Activated CD8-positive, alpha-beta T cell treated with anti-CD3 and anti-CD28 coated beads for 36 hours (primary cell): ENCODE data around the gene AGPAT3. TPM values are rescaled to one million over a fixed set of nuclear protein-coding genes. Genes with fewer than 3 reads are reported as not detected.
A peak's percentile ranks its signal among the peaks of the same experiment; 100 is the strongest.
"Not testable (repeated sequence)": the region's sequence is repeated elsewhere in the genome, so short reads cannot be mapped to it uniquely, and the experiment has no call there.

ENCODE experiments used
- ATAC-seq: fragments of 200-7000 bp; cut with Tn5 transposase; one replicate; pipeline ENCODE4 v1.10.0; 2021; ENCODE audit warnings: mild to moderate bottlenecking, moderate library complexity
- CTCF ChIA-PET: fragments of 350-600 bp; sonication (Branson Sonifier 250); formaldehyde crosslinking; loops from one replicate; lab custom pipeline; 2021; ENCODE audit warnings: antibody characterized with exemption; lab: Charles Lee
- POLR2A ChIA-PET: fragments of 350-600 bp; sonication (Branson Sonifier 250); formaldehyde crosslinking; loops from one replicate; lab custom pipeline; 2021; ENCODE audit warnings: antibody characterized with exemption; lab: Charles Lee
- DNase-seq: peaks from one replicate; pipeline ENCODE4 v3.0.0-alpha.2; 2020
- H3K27ac Mint-ChIP-seq: one replicate; pipeline ENCODE4 v1.8.0; 2021; ENCODE audit warnings: mild to moderate bottlenecking, mixed read lengths
- H3K27me3 Mint-ChIP-seq: one replicate; pipeline ENCODE4 v1.8.0; 2021; ENCODE audit warnings: mixed read lengths
- H3K36me3 Mint-ChIP-seq: one replicate; pipeline ENCODE4 v1.8.0; 2021; ENCODE audit warnings: low read depth, mixed read lengths
- H3K4me1 Mint-ChIP-seq: one replicate; pipeline ENCODE4 v1.8.0; 2021; ENCODE audit warnings: low read depth, mixed read lengths
- H3K4me3 Mint-ChIP-seq: one replicate; pipeline ENCODE4 v1.8.0; 2021; ENCODE audit warnings: mild to moderate bottlenecking, moderate library complexity, mixed read lengths
- H3K9me3 Mint-ChIP-seq: one replicate; pipeline ENCODE4 v1.8.0; 2021; ENCODE audit warnings: mixed read lengths
- CTCF ChIP-seq: fragments of 200-600 bp; IDR thresholded peaks from one replicate; pipeline ENCODE4 v1.8.0; 2022; ENCODE audit warnings: antibody characterized with exemption, mild to moderate bottlenecking
- intact Hi-C: fragments of 100-400 bp; cut with micrococcal nuclease; formaldehyde crosslinking; loops from one replicate; pipeline ENCODE4 v1.10.0; 2022
- total RNA-seq, 2 experiments: library from RNA; stranded (reverse); gene quantifications; one replicate each; pipeline ENCODE4 v1.2.3, GENCODE V29; 2021

Gene AGPAT3
- total RNA-seq, 2 experiments from 2014 or later = 59.3 to 62.2 TPM

GRCh38 chr21:43842742-43843141 is 22.3 kb upstream of the AGPAT3 start:
- Mint-ChIP-seq H3K36me3 (no peaks in the 10 kb centered on the region), H3K4me3 (peak overlapping the region; percentile 23), H3K27me3 (peaks cover 7% of the 10 kb centered on the region), H3K27ac (peak overlapping the region; percentile 63), H3K4me1 (peaks cover 9% of the 10 kb centered on the region), H3K9me3 (no peaks in the 10 kb centered on the region)
- ChIA-PET POLR2A (interaction anchor here (0.6 kb wide), 3 partner anchors 13 to 241 kb away, joined by 3 to 4 read pairs (median 3); no protein-coding TSS in a partner anchor), CTCF (interaction anchor here (0.6 to 1.6 kb wide), 2 partner anchors 32 to 96 kb away, joined by 3 to 5 read pairs; no protein-coding TSS in a partner anchor)
- no peak for TF ChIP-seq CTCF
- DNase-seq (no peak), ATAC-seq (peak; percentile 47)
- intact Hi-C loops = no loop called here

GRCh38 chr21:43844906-43845305 is 20.1 kb upstream of the AGPAT3 start:
- ATAC-seq, POLR2A ChIA-PET, H3K27me3 Mint-ChIP-seq, H3K36me3 Mint-ChIP-seq, intact Hi-C loops, H3K9me3 Mint-ChIP-seq, H3K27ac Mint-ChIP-seq, H3K4me3 Mint-ChIP-seq, H3K4me1 Mint-ChIP-seq, DNase-seq: not testable (repeated sequence)
- CTCF ChIA-PET = interaction anchor here (1.7 kb wide), 1 partner anchor 97 kb away, joined by 6 read pairs; no protein-coding TSS in a partner anchor

GRCh38 chr21:43845386-43845785 is 19.6 kb upstream of the AGPAT3 start:
- no peaks in the 10 kb centered on the region for H3K36me3 Mint-ChIP-seq
- H3K4me1 Mint-ChIP-seq = peaks cover 6% of the 10 kb centered on the region
- ChIA-PET CTCF (interaction anchor here (1.1 to 1.7 kb wide), 2 partner anchors 29 to 96 kb away, joined by 3 to 6 read pairs; no protein-coding TSS in a partner anchor), POLR2A (no interaction called here)
- H3K27me3 Mint-ChIP-seq = no peaks in the 10 kb centered on the region
- H3K4me3 Mint-ChIP-seq = no peak overlapping the region
- no peaks in the 10 kb centered on the region for H3K9me3 Mint-ChIP-seq
- intact Hi-C loops = no loop called here
- no peak for DNase-seq
- no peak for TF ChIP-seq CTCF
- no peak for ATAC-seq
- no peak overlapping the region for H3K27ac Mint-ChIP-seq

DNA sequence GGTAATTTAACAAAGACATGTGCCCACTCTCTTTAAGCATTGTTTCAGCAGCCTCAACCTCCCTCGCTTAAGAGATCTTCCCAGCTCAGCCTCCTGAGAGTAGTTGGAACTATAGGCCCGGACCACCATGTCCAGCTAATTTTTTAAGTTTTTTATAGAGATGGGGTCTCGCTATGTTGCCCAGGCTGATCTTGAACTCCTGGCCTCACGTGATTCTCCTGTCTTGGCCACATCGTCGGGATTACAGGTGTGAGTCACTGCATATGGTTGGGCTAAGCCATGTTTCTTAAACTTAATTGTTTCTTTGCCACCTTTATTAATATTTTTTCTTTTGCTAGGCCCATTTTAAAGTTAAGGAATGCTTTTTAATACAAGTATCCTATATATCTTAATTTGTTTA is 18.6 kb upstream of the AGPAT3 start:
- H3K9me3 Mint-ChIP-seq = peaks cover 4% of the 10 kb centered on the region
- intact Hi-C loops = no loop called here
- TF ChIP-seq CTCF = no peak
- H3K36me3 Mint-ChIP-seq = no peaks in the 10 kb centered on the region
- no peak for DNase-seq
- no peak for ATAC-seq
- ChIA-PET CTCF (interaction anchor here (1.1 to 1.7 kb wide), 2 partner anchors 30 to 95 kb away, joined by 3 to 6 read pairs; no protein-coding TSS in a partner anchor), POLR2A (no interaction called here)
- H3K4me1 Mint-ChIP-seq = peaks cover 6% of the 10 kb centered on the region
- H3K27ac Mint-ChIP-seq = no peak overlapping the region
- no peak overlapping the region for H3K4me3 Mint-ChIP-seq
- H3K27me3 Mint-ChIP-seq = no peaks in the 10 kb centered on the region

GRCh38 chr21:43847301-43847700 is 17.7 kb upstream of the AGPAT3 start:
- peaks cover 4% of the 10 kb centered on the region for H3K9me3 Mint-ChIP-seq
- no peaks in the 10 kb centered on the region for H3K36me3 Mint-ChIP-seq
- H3K4me1 Mint-ChIP-seq = peaks cover 6% of the 10 kb centered on the region
- H3K27me3 Mint-ChIP-seq = no peaks in the 10 kb centered on the region
- no peak overlapping the region for H3K4me3 Mint-ChIP-seq
- CTCF ChIA-PET = no interaction called here
- no peak for ATAC-seq
- POLR2A ChIA-PET = no interaction called here
- DNase-seq = no peak
- intact Hi-C loops = no loop called here
- TF ChIP-seq CTCF = no peak
- H3K27ac Mint-ChIP-seq = no peak overlapping the region
